HepG2 (cell line): ENCODE measurements around the gene ZDHHC14. TPM values are rescaled to one million over a fixed set of nuclear protein-coding genes. Genes with fewer than 3 reads are reported as not detected.

Experiments used
- CEBPB ChIP-seq: IDR thresholded peaks from 2 replicates; pipeline ENCODE4 v1.6.1; 2011; ENCODE audit warnings: low read depth, low read length, improper control_type of control experiment, borderline replicate concordance
- DNMT1 ChIP-seq: sonication (generic); formaldehyde crosslinking; IDR thresholded peaks from 2 replicates; pipeline ENCODE4 v1.5.1; 2020; ENCODE audit warnings: mild to moderate bottlenecking, missing genetic modification reagents
- GTF3A ChIP-seq: sonication (generic); formaldehyde crosslinking; conservative IDR thresholded peaks from 2 replicates; pipeline ENCODE4 v1.4.0; 2020; ENCODE audit warnings: mild to moderate bottlenecking, missing genetic modification reagents
- HCFC1 ChIP-seq: fragments of 150-350 bp; IDR thresholded peaks from 2 replicates; pipeline ENCODE4 v1.6.1; 2014; ENCODE audit warnings: low read depth, low read length
- HNRNPK ChIP-seq: fragments of 200-400 bp; formaldehyde crosslinking; IDR thresholded peaks from 2 replicates; pipeline ENCODE4 v1.6.1; 2018; ENCODE audit warnings: low read length, low read depth, moderate library complexity, mild to moderate bottlenecking; ENCODE audit not compliant: poor library complexity, severe bottlenecking
- KDM1A ChIP-seq: IDR thresholded peaks from 2 replicates; pipeline ENCODE4 v1.6.1; 2016; ENCODE audit warnings: missing compliant biosample characterization
- MAFF ChIP-seq: IDR thresholded peaks from 2 replicates; pipeline ENCODE4 v1.6.1; 2011; ENCODE audit warnings: low read depth, low read length, improper control_type of control experiment
- POLR2AphosphoS5 ChIP-seq: IDR thresholded peaks from 2 replicates; pipeline ENCODE4 v1.6.1; 2012; ENCODE audit warnings: low read depth, low read length
- RNF2 ChIP-seq: fragments of 450-650 bp; conservative IDR thresholded peaks from 2 replicates; pipeline ENCODE4 v1.6.1; 2016; ENCODE audit warnings: low read depth
- SRSF1 ChIP-seq: fragments of 200-400 bp; formaldehyde crosslinking; optimal IDR thresholded peaks from 2 replicates; pipeline ENCODE3; 2017; ENCODE audit warnings: mild to moderate bottlenecking, low read depth, low read length, moderate library complexity
- ZMYM3 ChIP-seq: sonication (generic); formaldehyde crosslinking; IDR thresholded peaks from 2 replicates; pipeline ENCODE4 v1.5.1; 2020; ENCODE audit warnings: mild to moderate bottlenecking, missing genetic modification reagents
- ZNF12 ChIP-seq: sonication (generic); formaldehyde crosslinking; IDR thresholded peaks from 2 replicates; pipeline ENCODE4 v1.5.0; 2020; ENCODE audit warnings: missing genetic modification reagents
- ZNF205 ChIP-seq: IDR thresholded peaks from 2 replicates; pipeline ENCODE4 v1.6.1; 2018; ENCODE audit warnings: missing biosample characterization, missing genetic modification reagents
- ZNF431 ChIP-seq: sonication (generic); formaldehyde crosslinking; IDR thresholded peaks from 2 replicates; pipeline ENCODE4 v1.9.0; 2022; ENCODE audit warnings: missing genetic modification reagents, low read depth, mild to moderate bottlenecking, borderline replicate concordance
- ZNF501 ChIP-seq: sonication (generic); formaldehyde crosslinking; IDR thresholded peaks from 2 replicates; pipeline ENCODE4 v1.5.1; 2020; ENCODE audit warnings: mild to moderate bottlenecking, moderate library complexity, missing genetic modification reagents
- ZNF800 ChIP-seq: sonication (generic); formaldehyde crosslinking; IDR thresholded peaks from 2 replicates; pipeline ENCODE4 v1.4.0; 2020; ENCODE audit warnings: missing genetic modification reagents
- ZNF83 ChIP-seq: sonication (generic); formaldehyde crosslinking; IDR thresholded peaks from 2 replicates; pipeline ENCODE4 v1.4.0; 2020; ENCODE audit warnings: missing genetic modification reagents, mild to moderate bottlenecking, borderline replicate concordance
- ZNF883 ChIP-seq: sonication (generic); formaldehyde crosslinking; IDR thresholded peaks from 2 replicates; pipeline ENCODE4 v1.5.1; 2020; ENCODE audit warnings: mild to moderate bottlenecking, missing genetic modification reagents; ENCODE audit errors: not compliant biosample characterization
- polyA plus RNA-seq, 8 experiments: library from polyadenylated mRNA; depleted of rRNA in 3 of 8; stranded (reverse) in 7 of 8; unstranded in 1 of 8; fragments of >200 nt; fragmentation: Illumina TruSeq in 4 of 8; extraction: Trizol in 4 of 8; gene quantifications; 2 replicates each; pipeline versions ENCODE4 v1.2.1 to v1.2.3, GENCODE V29; 2011 to 2016; ENCODE audit warnings: low read depth in 4 of 8, missing spikeins in 1 of 8, mixed read lengths in 1 of 8; ENCODE audit not compliant: insufficient read depth in 1 of 8
- total RNA-seq, 5 experiments: library from RNA; depleted of rRNA; stranded (reverse); fragments of >200 nt; fragmentation: Illumina TruSeq; extraction: Trizol; gene quantifications; 2 replicates each; pipeline ENCODE4 v1.2.3, GENCODE V29; 2016; ENCODE audit warnings: low read depth in 1 of 5
- TF ChIP-seq, protein P1 (sequence below): sonication (generic); formaldehyde crosslinking; IDR thresholded peaks from 2 replicates; pipeline ENCODE4 v1.5.1; 2020; ENCODE audit warnings: mild to moderate bottlenecking, missing genetic modification reagents, moderate library complexity
- TF ChIP-seq, protein P2 (sequence below): IDR thresholded peaks from 2 replicates; pipeline ENCODE4 v1.6.1; 2012; ENCODE audit warnings: inconsistent platforms
- TF ChIP-seq, protein P3 (sequence below): sonication (generic); formaldehyde crosslinking; IDR thresholded peaks from 2 replicates; pipeline ENCODE4 v1.4.0; 2020; ENCODE audit warnings: mild to moderate bottlenecking, missing genetic modification reagents, borderline replicate concordance
- TF ChIP-seq, protein P4 (sequence below): sonication (generic); formaldehyde crosslinking; IDR thresholded peaks from 2 replicates; pipeline ENCODE4 v1.4.0; 2020; ENCODE audit warnings: missing genetic modification reagents, low read depth, mild to moderate bottlenecking, borderline replicate concordance

ZDHHC14 gene
- total and polyA plus RNA-seq, 2 of the 13 experiments (the other 11 are each of a cell fraction or from before 2014, with no cell fraction given), result 3.7 to 9.5 TPM

DNA sequence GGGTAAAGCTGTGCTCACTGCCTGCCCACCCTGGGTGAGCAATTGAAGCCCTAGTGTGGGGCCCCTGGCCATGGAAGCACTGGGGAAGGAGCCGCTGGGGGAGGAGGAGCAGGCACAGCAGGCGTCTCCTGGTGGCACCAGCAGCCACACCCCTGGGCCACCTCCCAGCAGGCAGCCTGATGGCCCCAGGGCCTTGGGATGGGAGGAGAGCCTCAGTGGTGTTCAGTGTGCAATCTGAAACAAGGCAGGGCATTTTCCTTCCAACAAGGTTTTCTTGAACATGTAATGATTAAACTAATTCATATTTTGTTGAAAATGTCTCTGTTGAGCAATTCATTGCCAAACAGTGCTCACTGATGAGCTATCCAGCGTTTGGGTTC, 151.0 kb downstream of the ZDHHC14 start (continued):
- TF ChIP-seq, protein P1, sequence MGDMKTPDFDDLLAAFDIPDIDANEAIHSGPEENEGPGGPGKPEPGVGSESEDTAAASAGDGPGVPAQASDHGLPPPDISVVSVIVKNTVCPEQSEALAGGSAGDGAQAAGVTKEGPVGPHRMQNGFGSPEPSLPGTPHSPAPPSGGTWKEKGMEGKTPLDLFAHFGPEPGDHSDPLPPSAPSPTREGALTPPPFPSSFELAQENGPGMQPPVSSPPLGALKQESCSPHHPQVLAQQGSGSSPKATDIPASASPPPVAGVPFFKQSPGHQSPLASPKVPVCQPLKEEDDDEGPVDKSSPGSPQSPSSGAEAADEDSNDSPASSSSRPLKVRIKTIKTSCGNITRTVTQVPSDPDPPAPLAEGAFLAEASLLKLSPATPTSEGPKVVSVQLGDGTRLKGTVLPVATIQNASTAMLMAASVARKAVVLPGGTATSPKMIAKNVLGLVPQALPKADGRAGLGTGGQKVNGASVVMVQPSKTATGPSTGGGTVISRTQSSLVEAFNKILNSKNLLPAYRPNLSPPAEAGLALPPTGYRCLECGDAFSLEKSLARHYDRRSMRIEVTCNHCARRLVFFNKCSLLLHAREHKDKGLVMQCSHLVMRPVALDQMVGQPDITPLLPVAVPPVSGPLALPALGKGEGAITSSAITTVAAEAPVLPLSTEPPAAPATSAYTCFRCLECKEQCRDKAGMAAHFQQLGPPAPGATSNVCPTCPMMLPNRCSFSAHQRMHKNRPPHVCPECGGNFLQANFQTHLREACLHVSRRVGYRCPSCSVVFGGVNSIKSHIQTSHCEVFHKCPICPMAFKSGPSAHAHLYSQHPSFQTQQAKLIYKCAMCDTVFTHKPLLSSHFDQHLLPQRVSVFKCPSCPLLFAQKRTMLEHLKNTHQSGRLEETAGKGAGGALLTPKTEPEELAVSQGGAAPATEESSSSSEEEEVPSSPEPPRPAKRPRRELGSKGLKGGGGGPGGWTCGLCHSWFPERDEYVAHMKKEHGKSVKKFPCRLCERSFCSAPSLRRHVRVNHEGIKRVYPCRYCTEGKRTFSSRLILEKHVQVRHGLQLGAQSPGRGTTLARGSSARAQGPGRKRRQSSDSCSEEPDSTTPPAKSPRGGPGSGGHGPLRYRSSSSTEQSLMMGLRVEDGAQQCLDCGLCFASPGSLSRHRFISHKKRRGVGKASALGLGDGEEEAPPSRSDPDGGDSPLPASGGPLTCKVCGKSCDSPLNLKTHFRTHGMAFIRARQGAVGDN (CRISPR knock-in tag), result peak; percentile 58
- TF ChIP-seq KDM1A, result peak; percentile 92
- TF ChIP-seq ZMYM3, result peak; percentile 94
- TF ChIP-seq HCFC1, result no peak
- peak; percentile 7; the same call in 1 of the 2 replicates for TF ChIP-seq POLR2AphosphoS5
- TF ChIP-seq, protein P2, sequence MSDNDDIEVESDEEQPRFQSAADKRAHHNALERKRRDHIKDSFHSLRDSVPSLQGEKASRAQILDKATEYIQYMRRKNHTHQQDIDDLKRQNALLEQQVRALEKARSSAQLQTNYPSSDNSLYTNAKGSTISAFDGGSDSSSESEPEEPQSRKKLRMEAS, result no peak
- TF ChIP-seq MAFF, result no peak
- TF ChIP-seq DNMT1 (CRISPR knock-in tag), result no peak
- TF ChIP-seq, protein P3, sequence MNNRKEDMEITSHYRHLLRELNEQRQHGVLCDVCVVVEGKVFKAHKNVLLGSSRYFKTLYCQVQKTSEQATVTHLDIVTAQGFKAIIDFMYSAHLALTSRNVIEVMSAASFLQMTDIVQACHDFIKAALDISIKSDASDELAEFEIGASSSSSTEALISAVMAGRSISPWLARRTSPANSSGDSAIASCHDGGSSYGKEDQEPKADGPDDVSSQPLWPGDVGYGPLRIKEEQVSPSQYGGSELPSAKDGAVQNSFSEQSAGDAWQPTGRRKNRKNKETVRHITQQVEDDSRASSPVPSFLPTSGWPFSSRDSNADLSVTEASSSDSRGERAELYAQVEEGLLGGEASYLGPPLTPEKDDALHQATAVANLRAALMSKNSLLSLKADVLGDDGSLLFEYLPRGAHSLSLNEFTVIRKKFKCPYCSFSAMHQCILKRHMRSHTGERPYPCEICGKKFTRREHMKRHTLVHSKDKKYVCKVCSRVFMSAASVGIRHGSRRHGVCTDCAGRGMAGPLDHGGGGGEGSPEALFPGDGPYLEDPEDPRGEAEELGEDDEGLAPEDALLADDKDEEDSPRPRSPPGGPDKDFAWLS, result peak; percentile 29; the same call in 1 of the 2 replicates
- 0 out of 2 replicates have a peak, but pooled peaks have one; percentile 10 for TF ChIP-seq ZNF83
- TF ChIP-seq RNF2, result 0 out of 2 replicates have a peak, but pooled peaks have one; percentile 1
- 0 out of 2 replicates have a peak, but pooled peaks have one; percentile 55 for TF ChIP-seq ZNF501 (CRISPR knock-in tag)
- 0 out of 2 replicates have a peak, but pooled peaks have one; percentile 14 for TF ChIP-seq ZNF431 (CRISPR knock-in tag)
- TF ChIP-seq CEBPB, result peak; percentile 18; the same call in 1 of the 2 replicates
- no peak for TF ChIP-seq ZNF205 (CRISPR knock-in tag)
- peak; percentile 16 for TF ChIP-seq SRSF1
- no peak for TF ChIP-seq ZNF800 (CRISPR knock-in tag)
- TF ChIP-seq ZNF883 (CRISPR knock-in tag), result peak; percentile 3
- TF ChIP-seq, protein P4, sequence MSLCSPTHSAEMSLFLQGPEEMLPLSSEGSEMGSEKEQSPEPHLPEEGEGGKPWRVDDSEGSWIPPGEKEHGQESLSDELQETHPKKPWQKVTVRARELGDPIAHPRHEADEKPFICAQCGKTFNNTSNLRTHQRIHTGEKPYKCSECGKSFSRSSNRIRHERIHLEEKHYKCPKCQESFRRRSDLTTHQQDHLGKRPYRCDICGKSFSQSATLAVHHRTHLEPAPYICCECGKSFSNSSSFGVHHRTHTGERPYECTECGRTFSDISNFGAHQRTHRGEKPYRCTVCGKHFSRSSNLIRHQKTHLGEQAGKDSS (CRISPR knock-in tag), result 0 out of 2 replicates have a peak, but pooled peaks have one; percentile 37
- 0 out of 2 replicates have a peak, but pooled peaks have one; percentile 3 for TF ChIP-seq ZNF12
- TF ChIP-seq GTF3A (CRISPR knock-in tag), result no peak
- TF ChIP-seq HNRNPK, result no peak
